ENCODE data around the gene NPAS3.

DNA sequence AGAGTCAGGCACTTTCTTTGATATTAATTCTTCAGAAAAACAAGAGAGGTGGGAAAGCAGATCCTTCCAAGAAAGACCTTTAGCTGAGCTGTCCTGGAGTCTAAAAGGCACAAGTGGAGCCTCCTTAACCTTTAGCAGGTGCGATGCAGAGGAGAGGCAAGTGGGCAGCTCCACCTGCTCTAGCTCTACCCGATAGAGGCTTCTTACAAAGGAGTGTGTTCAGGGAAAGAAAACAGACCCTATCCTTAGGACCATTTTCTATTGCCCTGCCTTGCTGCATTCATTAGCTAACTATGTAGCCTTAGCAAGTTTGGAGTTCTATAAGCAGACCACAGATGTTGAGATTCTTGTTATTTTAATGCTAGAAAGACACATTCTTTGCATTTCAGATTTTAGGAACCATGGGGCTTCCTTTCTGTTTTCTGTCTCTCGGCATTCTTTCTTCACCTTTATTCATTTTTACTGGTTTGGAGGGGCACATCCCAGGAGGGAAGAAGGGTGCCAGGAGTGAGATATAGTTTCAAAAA, 797.7 kb downstream of the NPAS3 start:
- no peak for TF ChIP-seq POLR2AphosphoS5 (IDR thresholded peaks at IDR 0.05; ENCODE audit: low read depth, low read length)
- no peak for TF ChIP-seq POLR2A (IDR thresholded peaks at IDR 0.05; ENCODE audit: low read depth, low read length)
- no peak for TF ChIP-seq TAF1 (IDR thresholded peaks at IDR 0.05; ENCODE audit: low read depth, low read length)
